ENCODE measurements around the gene CD300LD. TPM values are rescaled to one million over a fixed set of nuclear protein-coding genes. Genes with fewer than 3 reads are reported as not detected.

Gene CD300LD
- total and polyA plus RNA-seq, 12 donors = not detected

- no peaks in the 10 kb centered on the region for H3K9me3 ChIP-seq (replicated peaks in 1 of 3)
- WGBS, 4 donors = 30 to 34% (median 33%) methylated on average over 4 to 9 of the region's 9 CpGs
- no peak overlapping the region for H3K27ac ChIP-seq
- intact Hi-C loops (cut with DNase I) = no loop called here
- no peaks in the 10 kb centered on the region for H3K36me3 ChIP-seq (replicated peaks in 1 of 2)
- H3K4me3 ChIP-seq = no peak overlapping the region
- TF ChIP-seq CTCF (IDR thresholded peaks at IDR 0.05) = peak; percentile 21 to 47 (median 35)
- TF ChIP-seq POLR2A (IDR thresholded peaks at IDR 0.05) = no peak
- no peaks in the 10 kb centered on the region for H3K27me3 ChIP-seq
- H3K4me1 ChIP-seq (replicated peaks in 1 of 2) = peaks cover 0 to 3% of the 10 kb centered on the region in 2 donors
- peak in 6 of 7 donors; percentile 28 to 58 (median 37) for DNase-seq
Observed at GRCh38 chr17:74566132-74566753, 25.8 kb downstream of the CD300LD start.

GRCh38 chr17:74565126-74565525 is 27.0 kb downstream of the CD300LD start:
- TF ChIP-seq CTCF (IDR thresholded peaks at IDR 0.05) (no peak), POLR2A (IDR thresholded peaks at IDR 0.05) (no peak)
- DNase-seq = no peak
- 43 to 59% (median 54%) methylated on average over 5 of the region's 5 CpGs for WGBS, 4 donors
- Histone ChIP-seq H3K9me3 (replicated peaks in 1 of 3) (no peaks in the 10 kb centered on the region), H3K4me1 (replicated peaks in 1 of 2) (peaks cover 0 to 3% of the 10 kb centered on the region in 2 donors), H3K27me3 (no peaks in the 10 kb centered on the region), H3K4me3 (no peak overlapping the region), H3K27ac (no peak overlapping the region), H3K36me3 (replicated peaks in 1 of 2) (no peaks in the 10 kb centered on the region)
- intact Hi-C loops (cut with DNase I) = no loop called here

GRCh38 chr17:74563358-74563757 is 28.7 kb downstream of the CD300LD start:
- no peaks in the 10 kb centered on the region for H3K27me3 ChIP-seq
- H3K4me1 ChIP-seq (replicated peaks in 1 of 2) = no peaks in the 10 kb centered on the region
- no peak overlapping the region for H3K27ac ChIP-seq
- intact Hi-C loops (cut with DNase I) = no loop called here
- H3K36me3 ChIP-seq (replicated peaks in 1 of 2) = no peaks in the 10 kb centered on the region
- no peaks in the 10 kb centered on the region for H3K9me3 ChIP-seq (replicated peaks in 1 of 3)
- no peak for TF ChIP-seq POLR2A (IDR thresholded peaks at IDR 0.05)
- TF ChIP-seq CTCF (IDR thresholded peaks at IDR 0.05) = no peak
- 86 to 94% (median 92%) methylated on average over 1 of the region's 1 CpG for WGBS, 4 donors
- H3K4me3 ChIP-seq = no peak overlapping the region
- no peak for DNase-seq

GRCh38 chr17:74561586-74561985 is 30.5 kb downstream of the CD300LD start:
- TF ChIP-seq POLR2A (IDR thresholded peaks at IDR 0.05) (no peak), CTCF (IDR thresholded peaks at IDR 0.05) (no peak)
- no peaks in the 10 kb centered on the region for H3K4me1 ChIP-seq (replicated peaks in 1 of 2)
- no peak overlapping the region for H3K27ac ChIP-seq
- no peak for DNase-seq
- no peaks in the 10 kb centered on the region for H3K27me3 ChIP-seq
- intact Hi-C loops (cut with DNase I) = no loop called here
- H3K9me3 ChIP-seq (replicated peaks in 1 of 3) = no peaks in the 10 kb centered on the region
- H3K4me3 ChIP-seq = no peak overlapping the region
- WGBS, 4 donors = 57 to 67% (median 58%) methylated on average over 3 of the region's 3 CpGs
- H3K36me3 ChIP-seq (replicated peaks in 1 of 2) = no peaks in the 10 kb centered on the region
